ENCODE measurements around the gene PACRG.
A peak's percentile ranks its signal among the peaks of the same experiment; 100 is the strongest.

The PACRG gene

DNA sequence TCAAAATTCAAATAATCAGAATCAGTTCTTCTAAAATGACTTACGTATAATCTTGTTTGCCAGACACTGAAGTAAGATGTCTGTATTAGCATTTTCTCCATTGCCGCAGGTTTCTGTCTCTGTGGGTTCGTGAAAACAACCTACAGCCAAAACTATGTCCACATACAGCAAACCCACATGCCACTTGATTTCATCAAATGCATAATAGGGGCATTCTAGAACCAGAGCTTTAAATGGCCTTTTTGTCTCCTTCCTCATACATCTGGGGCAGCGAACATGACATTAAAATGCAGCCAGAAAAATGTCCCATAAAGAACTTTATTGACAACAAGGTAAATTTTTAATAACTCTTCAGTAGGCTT lies 596.5 kb downstream of the PACRG start:
- no peak for DNase-seq

GRCh38 chr6:163324688-163325389 lies 597.1 kb downstream of the PACRG start:
- DNase-seq = peak; percentile 47

DNA sequence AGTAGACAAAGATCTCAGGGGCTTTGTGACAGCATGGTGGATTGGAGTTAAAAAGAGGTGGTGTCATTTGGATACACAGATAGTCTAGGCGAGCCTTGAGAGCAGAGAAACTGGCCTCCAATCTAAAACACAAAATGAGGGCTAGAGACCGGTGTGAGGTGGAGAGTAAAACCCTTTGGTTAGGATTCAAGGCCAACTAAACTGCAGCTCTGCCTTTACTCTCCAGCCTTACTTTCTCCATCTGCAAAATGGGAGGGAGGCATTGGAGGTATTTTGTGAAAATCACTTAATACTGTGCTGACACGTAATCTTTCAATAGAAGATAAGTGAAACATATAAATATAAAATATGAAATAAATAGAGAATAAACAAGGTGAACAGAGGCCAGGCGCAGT lies 597.6 kb downstream of the PACRG start:
- DNase-seq = peak; percentile 47

DNA sequence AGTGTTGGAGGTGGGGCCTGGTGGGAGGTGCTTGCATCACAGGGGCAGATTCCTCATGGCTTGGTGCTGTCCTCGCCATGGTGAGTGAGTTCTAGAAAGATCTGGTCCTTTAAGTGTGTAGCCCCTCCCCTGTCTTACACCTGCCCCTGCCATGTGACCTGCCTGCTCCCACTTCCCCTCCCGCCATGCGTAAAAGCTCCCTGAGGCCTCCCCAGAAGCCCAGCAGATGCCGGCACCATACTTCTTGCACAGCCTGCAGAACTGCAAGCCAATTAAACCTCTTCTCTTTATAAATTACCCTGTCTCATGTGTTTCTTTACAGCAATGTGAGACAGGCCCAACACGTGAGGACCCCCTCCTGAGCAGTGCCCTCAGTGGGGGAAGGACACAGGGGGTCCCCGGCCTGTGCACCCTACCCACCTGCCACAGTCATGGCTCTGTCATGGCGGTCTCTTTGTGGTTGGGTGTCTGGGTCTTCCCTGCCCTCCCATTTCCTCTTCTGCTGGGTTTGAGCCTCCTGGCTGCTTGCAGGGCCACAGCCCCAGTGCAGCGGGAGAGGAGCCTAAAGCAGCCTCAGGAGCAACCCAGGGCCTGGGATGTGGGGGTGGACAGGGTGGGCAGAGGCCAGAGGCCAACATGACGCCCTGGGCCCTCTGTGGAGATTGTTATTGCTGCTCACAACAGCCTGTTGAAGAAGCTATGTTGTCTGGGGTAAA lies 599.5 kb downstream of the PACRG start:
- DNase-seq = no peak

- no peak for DNase-seq
Measured at GRCh38 chr6:163327921-163328320, 600.1 kb downstream of the PACRG start.

GRCh38 chr6:163328411-163328810 lies 600.6 kb downstream of the PACRG start:
- DNase-seq = no peak

- DNase-seq = no peak
Measured at GRCh38 chr6:163329991-163330390, 602.2 kb downstream of the PACRG start.

DNA sequence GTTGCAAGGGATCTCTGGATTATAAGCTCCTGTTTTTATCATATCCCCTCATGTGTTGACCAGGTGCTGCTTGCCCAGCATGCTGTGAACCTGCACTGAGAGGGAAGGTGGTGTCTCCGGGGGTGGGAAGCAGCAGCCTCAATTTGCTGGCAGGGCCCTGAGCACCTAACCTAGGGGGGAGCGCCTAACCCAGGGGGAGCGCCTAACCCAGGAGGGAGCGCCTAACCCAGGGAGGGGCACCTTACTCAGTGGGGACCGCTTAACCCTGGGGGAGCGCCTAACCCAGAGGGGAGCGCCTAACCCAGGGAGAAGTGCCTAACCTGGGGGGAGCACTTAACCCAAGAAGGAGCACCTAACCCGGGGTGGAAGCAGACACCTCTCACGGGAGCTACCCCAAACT lies 603.5 kb downstream of the PACRG start:
- no peak for DNase-seq

- DNase-seq = no peak
Measured at GRCh38 chr6:163332575-163332974, 604.8 kb downstream of the PACRG start.

DNA sequence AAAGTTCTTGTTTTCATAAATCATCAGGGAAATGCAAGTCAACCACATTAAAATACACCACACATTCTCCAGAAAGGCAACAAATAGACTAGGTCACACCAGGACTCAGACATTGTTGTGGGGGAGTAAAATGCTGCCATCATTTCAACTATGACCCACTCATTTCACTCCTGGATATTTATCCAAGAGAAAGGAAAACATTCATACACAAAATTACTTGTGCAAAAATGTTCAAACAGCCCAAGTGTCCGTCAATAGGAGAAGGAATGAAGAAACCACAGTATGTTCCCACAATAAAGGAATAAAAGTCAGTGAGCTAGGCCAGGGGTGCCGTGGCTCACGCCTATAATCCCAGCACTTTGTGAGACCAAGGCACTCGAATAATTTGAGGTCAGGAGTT lies 605.3 kb downstream of the PACRG start:
- no peak for DNase-seq

DNA sequence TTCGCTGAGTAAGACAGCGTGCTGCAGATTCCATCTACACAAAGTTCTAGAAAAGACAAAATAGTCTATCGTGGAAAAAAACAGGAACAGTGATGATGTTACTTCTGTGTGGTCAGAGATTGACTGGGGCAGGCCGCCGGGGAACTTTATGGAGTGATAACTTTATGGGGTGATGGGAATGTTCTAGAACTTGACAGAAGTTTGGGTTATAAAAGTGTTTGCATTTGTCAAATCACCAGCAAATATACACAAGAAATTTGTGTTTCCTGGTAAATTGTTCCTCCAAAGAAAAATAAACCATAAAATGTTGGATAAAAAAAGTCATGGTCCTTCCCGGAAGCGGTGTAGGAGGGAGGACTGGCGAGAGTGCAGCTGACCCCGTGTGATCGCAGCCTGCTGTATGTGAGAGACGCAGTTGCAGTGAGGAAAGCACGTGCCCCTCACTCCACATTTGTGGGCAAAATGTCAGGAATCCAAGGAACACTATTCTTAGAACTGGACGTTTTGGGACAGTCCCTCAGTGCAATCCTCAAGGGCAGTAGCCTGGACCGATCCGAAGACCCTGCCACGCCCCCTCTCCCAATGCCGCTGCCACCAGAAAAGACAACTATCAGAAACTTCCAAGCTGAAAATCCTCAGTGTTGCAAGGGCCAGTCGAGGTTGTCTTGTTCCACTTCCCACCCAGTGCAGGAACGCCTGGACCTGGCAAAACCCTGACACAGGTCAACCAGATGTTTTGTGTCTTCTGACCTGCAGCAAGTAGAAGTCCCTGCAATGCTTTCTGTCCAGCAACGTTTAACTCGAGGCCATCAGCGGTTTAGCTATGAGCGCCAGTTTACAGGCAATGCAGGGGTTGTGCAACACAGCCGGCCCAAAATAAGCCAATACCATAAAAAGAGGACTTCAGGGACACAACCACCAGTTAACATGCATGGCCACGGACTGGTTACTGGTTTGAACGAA lies 606.2 kb downstream of the PACRG start:
- no peak for DNase-seq

DNA sequence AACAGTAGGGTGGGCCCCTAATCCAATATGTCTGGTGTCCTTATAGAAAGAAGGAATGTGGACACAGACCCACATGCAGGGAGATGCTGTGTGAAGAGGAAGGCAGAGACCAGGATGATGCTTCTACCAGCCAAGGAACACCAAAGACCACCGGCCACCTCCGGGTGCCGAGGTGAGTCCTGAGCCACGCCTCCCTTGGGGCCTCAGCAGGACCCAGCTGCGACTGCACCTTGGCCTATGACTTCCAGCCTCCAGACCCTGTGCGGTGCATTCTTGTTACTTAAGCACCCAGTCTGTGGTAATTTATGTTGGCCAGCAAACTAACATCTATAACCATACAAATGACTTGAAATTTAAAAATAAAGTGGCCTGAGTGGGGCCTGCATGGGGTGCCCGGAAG lies 607.3 kb downstream of the PACRG start:
- no peak for DNase-seq

- DNase-seq = no peak
Measured at GRCh38 chr6:163335671-163336545, 608.1 kb downstream of the PACRG start.

GRCh38 chr6:163336961-163337360 lies 609.2 kb downstream of the PACRG start:
- DNase-seq = no peak

GRCh38 chr6:163337958-163338357 lies 610.2 kb downstream of the PACRG start:
- no peak for DNase-seq

DNA sequence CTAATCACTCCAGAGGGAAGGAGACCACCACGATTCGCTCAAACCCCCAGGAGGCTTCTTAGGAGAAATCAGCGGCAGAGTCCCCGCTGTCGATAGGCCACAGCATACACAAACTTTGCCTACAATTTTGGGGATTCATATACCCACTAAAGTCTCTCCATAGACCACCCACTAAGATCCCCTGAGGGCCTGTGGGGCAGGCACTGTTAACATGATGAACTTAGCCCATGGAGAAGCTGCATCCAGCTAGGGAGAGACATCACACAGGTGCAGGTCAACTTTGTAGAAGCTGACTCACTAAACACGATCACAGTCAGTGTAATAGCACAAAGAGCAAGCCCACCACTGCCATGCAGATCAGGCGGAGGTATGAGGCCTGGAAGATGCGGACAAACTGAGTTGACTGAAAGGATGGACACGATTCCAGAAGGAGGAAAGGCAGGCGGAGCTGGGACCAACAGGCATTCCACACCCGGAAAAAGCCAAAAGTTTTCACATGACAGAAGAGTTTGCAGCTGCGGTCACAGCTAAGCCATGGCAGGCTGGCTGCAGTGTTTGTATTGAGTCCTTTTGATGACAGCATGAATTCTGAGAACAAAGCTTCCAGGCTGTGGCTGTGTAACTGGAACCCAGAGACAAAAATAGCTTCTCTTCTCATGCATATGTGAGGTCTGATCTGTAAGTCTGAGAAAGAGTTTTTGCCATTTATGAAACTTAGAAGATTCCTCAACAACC lies 611.1 kb downstream of the PACRG start:
- DNase-seq = peak; percentile 16

DNA sequence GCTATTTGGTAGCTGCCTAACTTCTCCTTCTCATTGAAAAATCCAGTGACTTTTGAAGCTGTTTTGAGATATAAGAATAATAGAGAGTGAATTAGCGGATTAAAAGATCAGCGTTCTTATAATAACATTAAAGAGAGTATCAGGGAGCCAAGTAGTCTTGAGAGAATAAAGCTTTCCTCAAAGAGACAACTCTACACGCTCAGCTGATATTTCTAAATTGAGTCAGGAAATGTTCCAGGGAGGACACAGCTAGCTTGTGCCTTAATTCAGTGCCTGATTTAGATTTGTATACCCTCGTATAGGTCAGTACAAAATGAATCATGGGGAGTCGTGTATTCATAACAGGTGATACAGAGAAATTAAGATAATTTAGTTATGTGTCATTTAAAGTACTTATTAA lies 611.7 kb downstream of the PACRG start:
- DNase-seq = no peak

- DNase-seq = no peak
Measured at GRCh38 chr6:163340201-163340887, 612.6 kb downstream of the PACRG start.

DNA sequence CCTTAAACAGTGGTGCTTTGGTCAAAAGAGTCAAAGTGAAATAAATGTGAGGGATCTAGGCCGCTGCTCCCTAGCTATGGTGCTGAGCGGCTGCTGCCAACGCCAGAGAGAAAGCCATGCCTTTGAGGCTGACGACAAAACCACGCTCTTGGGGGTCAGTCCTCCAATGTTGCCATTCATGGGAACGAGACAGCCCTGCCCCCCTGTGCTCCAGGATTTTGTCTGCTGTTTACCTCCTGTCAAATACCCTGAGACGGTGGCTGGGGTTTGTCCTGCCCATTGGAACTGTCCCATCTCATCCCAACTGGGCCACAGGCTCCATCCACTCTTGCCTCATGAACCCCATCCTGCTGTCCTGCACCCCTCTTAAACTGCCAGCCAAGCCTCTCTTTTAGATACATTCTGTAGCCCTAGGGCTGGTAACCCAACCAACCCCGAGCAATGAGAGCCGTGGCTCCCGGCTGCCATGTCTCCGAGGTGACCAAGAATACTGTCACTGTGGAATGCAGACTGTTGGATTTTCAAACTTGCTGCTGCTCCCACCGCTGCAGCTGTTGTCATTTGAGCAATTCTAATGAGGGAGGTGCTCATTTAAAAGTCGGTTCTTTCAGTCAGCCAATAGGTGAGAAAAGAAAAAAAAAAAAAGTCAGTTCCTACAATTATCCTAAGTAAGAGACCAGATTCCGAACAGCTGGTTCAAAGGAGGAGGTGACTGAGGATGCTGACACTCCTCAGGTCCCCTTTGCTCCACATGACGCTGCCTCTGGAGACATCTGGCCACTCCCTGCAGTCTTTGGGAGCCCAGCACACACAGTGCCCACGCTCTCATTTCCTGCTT lies 613.7 kb downstream of the PACRG start:
- no peak for DNase-seq
